D721Med (cell line): ENCODE measurements around the gene PDE1C.
A peak's percentile ranks its signal among the peaks of the same experiment; 100 is the strongest.

Source experiments
- DNase-seq: peaks from one replicate; pipeline ENCODE4 v3.0.0; 2011; ENCODE audit warnings: low spot score; ENCODE audit not compliant: insufficient read length
- FAIRE-seq: peaks from 2 replicates; lab custom pipeline; 2011; peaks lifted over from hg19 to GRCh38; lab: Jason Lieb, UNC
- CTCF ChIP-seq: IDR thresholded peaks from 2 replicates; pipeline ENCODE4 v1.5.1; 2012; ENCODE audit warnings: mild to moderate bottlenecking, control low read depth; ENCODE audit not compliant: insufficient read depth; ENCODE audit errors: missing control alignments

Gene PDE1C

GRCh38 chr7:31775556-31775955 is 294.7 kb downstream of the PDE1C start:
- no peak for DNase-seq
- FAIRE-seq: no peak
- no peak for TF ChIP-seq CTCF

GRCh38 chr7:31772211-31772610 is 298.0 kb downstream of the PDE1C start:
- FAIRE-seq (no peak), DNase-seq (no peak)
- TF ChIP-seq CTCF: no peak

GRCh38 chr7:31767686-31768358 is 302.4 kb downstream of the PDE1C start:
- no peak for DNase-seq
- peak; percentile 79 for FAIRE-seq

GRCh38 chr7:31764462-31764861 is 305.7 kb downstream of the PDE1C start:
- FAIRE-seq: no peak
- TF ChIP-seq CTCF: no peak
- DNase-seq: no peak

More at GRCh38 chr7:31767686-31768358, 302.4 kb downstream of the PDE1C start:
- TF ChIP-seq CTCF: no peak

- FAIRE-seq (no peak), DNase-seq (no peak)
- TF ChIP-seq CTCF: peak; percentile 15
Observed at GRCh38 chr7:31763548-31763947, 306.7 kb downstream of the PDE1C start.

GRCh38 chr7:31761646-31762045 is 308.6 kb downstream of the PDE1C start:
- TF ChIP-seq CTCF: no peak
- FAIRE-seq (no peak), DNase-seq (no peak)

- TF ChIP-seq CTCF: no peak
- FAIRE-seq (no peak), DNase-seq (no peak)
Observed at GRCh38 chr7:31758755-31759154, 311.5 kb downstream of the PDE1C start.
